ENCODE data around the gene PSG2.
"Not testable (repeated sequence)": the region's sequence is repeated elsewhere in the genome, so short reads cannot be mapped to it uniquely, and the experiment has no call there.

PSG2 gene

DNA sequence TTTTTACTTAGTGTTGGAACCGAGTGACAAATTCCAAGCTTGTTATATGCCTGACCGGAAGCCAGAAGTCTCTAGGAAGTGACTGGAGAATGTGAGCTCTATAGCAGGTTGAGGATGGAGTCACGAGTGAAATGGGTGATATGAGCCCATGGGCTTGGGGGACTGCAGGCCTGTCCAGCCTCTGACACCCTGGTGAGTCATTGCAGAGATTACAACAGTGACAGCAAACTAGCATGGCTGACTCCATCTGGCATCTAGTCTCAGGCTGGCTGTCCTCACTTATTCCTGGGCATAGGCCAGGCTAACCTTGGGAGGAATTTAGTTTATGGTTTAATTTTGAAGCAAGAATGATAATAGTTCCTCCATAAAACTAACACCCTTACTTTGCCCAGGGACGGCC lies 4.6 kb downstream of the PSG2 start:
- not testable (repeated sequence) for DNase-seq

DNA sequence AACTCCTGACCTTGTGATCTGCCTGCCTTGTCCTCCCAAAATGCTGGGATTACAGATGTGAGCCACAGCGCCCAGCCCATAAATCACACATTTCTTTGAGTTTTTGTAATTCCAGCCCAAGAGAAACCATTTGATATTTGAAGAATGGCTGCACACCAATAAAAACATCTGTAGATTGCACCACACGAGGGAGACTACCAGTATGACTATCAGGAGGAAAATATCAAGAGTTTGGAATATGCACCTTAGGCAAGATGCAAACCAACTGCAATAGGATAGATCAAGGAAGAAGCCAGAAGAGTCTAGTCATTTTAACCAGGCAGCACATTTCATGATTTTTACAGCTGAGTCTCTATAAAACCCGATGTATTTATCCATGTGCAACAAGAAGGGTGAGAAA lies 20.1 kb downstream of the PSG2 start:
- DNase-seq: not testable (repeated sequence)

- not testable (repeated sequence) for DNase-seq
Measured at GRCh38 chr19:43061326-43061725, 21.2 kb downstream of the PSG2 start.

GRCh38 chr19:43060254-43060653 lies 22.2 kb downstream of the PSG2 start:
- not testable (repeated sequence) for DNase-seq

- not testable (repeated sequence) for DNase-seq
Measured at GRCh38 chr19:43059482-43059881, 23.0 kb downstream of the PSG2 start.

DNA sequence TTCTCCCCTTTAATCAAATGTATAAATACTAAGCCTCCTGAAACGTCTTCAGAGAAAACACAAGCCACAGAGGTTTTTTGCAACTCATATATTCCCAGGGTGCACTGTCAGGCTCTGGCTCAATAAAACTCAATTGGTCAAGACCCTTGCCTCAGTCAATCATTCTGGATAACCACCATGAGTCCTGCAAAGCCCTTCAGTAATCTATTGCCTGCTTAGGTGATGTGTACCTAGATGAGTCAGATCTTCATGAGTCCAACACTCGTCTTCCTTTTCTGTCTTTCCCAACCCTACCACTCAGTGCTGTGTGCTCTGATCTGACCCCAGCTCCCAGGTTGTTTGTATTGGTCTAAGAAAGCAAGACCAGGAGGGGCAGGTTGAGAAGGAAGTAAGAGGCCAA lies 24.1 kb downstream of the PSG2 start:
- not testable (repeated sequence) for DNase-seq

DNA sequence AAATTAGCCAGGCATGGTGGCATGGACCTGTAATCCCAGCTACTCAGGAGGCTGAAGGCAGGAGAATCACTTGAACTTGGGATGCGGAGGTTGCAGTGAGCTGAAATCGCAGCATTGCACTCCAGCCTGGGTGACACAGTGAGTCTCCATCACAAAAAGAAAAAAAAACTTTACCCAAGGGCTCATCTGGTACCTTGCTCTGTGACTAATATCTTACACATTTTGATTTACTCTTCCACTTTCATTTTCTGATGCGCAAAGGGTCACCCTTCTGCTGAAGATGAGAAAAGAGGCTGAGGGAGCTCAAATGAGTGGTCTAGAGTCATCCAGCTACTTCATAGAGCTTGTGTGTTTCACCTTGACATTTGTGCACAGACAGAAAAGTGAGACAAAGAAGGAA lies 34.5 kb downstream of the PSG2 start:
- DNase-seq: not testable (repeated sequence)

DNA sequence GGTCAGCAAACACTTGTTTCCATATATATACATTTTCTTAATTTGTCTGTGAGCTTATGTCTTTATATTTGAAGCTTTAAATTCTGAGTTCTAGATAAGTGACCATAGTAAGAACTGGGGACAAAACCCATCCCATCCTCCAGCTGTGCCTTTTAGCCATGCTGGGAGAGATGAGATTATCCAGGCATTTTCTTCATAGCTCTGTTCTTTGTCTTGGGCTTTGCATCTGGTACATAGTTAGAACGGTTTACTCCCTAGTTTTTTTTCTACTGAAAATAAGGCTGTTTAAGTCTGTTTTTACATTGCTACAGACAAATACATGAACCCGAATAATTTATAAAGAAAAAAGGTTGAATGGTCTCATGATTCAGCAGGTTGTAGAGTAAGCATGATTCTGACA lies 35.9 kb downstream of the PSG2 start:
- not testable (repeated sequence) for DNase-seq

DNA sequence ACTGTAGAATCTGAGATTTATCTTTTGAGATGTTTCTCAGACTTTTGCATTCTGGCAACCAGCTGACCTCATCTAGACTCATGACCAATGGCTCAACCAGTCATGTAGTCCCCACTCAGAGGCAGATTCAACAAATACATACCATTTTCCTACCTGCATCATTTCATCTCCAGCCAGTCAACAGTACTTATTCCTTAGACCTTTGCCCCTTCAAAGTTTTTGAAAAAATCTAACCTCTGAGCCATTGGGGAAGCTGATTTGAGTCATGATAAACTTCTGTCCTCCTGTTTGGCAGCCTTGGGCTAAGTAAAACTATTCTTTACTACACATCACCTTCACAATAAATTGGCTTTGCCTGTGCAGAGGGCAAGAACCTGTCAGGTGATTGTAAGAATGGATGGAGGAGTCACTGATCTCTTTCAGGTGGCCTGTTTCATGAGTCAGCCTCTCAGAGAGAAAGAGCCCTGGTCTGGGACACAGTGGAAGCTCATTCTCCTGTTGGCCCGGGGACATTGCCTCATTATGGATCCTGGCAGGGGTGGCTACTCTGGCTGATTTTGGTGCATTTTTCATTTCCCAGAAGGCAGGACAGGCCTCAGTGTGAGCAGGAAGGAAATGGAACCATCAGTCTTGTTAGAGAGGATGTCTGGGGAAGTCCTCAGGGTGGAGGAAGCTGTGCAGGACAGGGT lies 38.9 kb downstream of the PSG2 start:
- DNase-seq: not testable (repeated sequence)

GRCh38 chr19:43031645-43032044 lies 50.9 kb downstream of the PSG2 start:
- not testable (repeated sequence) for DNase-seq

DNA sequence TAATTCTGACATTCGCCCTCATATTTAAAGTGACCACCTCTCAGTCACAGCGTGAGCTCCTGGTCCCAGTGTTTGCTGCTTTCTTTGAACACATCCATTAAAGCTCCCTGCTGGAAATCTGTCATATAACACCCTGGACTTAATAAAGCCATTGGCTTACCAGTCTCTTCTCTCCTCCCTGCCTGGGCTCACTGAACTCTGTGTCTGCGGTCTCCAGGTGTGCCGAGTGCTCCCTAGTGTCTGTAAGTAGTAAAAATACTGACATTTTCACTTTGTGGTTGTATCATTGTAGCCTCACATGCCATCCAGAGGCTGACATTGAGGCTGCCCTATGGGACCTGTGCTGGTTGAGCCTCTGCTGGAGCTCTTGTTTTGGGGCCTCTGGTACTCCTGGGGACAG lies 53.6 kb downstream of the PSG2 start:
- DNase-seq: no peak

- not testable (repeated sequence) for DNase-seq
Measured at GRCh38 chr19:43027985-43028384, 54.5 kb downstream of the PSG2 start.

DNA sequence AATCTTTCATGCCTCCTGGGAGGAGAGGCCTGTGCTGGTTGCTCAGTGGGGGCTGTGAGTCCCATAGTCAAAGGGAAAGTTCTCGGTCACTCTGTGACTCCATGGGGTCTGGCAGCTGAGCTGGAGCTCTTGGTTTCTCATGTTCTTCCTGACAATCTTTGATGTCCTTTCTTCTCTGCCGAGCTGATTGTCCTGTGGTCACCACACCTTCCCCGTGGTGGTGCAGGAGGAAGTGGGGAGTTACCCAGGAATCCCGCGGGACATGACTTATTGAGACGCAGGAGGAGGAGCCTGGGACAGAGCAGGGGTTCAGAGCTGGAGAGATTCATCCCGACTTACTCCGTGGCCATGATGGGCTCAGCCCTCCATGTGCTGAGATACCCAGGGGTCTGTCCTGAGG lies 55.4 kb downstream of the PSG2 start:
- not testable (repeated sequence) for DNase-seq

DNA sequence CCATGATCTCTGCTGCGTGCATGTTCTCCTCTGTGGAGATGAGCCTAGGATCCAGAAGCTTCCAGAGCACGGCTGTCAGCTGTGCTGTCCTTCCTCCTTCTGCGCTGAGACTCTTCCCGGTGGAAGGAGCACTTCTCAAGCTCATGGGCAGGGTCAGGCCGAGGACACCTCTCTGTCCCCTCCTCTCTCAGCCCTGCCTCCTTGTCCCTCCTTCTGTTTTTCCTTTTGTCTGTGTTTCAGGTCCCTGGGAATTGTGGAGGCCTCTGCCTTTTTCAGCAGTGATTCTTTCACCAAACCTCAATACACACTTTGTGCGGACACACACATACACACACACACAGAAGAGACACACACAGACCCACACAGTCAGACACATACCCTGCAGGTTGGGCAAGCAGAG lies 56.1 kb downstream of the PSG2 start, which contains the start of gene PSG11:
Gene PSG11, minus strand, starts transcription at position 101 of the 400 bp plus-strand sequence. Its CDS starts 97 bp downstream, at position 4.
- DNase-seq: not testable (repeated sequence)

- not testable (repeated sequence) for DNase-seq
Measured at GRCh38 chr19:43022098-43022497, 60.4 kb downstream of the PSG2 start.

DNA sequence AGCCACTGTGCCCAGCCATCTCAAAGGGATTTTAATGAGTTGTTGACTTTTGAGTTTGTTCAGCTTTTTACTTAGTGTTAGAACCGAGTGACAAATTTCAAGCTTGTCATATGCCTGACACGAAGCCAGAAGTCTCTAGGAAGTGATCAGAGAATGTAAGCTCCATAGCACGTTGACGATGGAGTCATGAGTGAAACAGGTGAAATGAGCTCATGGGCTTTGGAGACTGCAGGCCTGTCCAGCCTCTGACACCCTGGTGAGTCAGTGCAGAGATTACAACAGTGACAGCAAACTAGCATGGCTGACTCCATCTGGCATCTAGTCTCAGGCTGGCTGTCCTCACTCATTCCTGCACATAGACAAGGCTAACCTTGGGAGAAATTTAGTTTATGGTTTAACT lies 60.9 kb downstream of the PSG2 start:
- DNase-seq: not testable (repeated sequence)

- DNase-seq: not testable (repeated sequence)
Measured at GRCh38 chr19:43019588-43019987, 62.9 kb downstream of the PSG2 start.

All from CD4-positive, alpha-beta T cell treated with Interleukin-4 for 4 hours (primary cell).